Urinary bladder (tissue), 4 donors: ENCODE data around the gene TAF4B. TPM values are rescaled to one million over a fixed set of nuclear protein-coding genes. Genes with fewer than 3 reads are reported as not detected.
"Not testable (repeated sequence)": the region's sequence is repeated elsewhere in the genome, so short reads cannot be mapped to it uniquely, and the experiment has no call there.

ENCODE experiments used
- DNase-seq: peaks from one replicate; pipeline ENCODE4 v3.0.0-alpha.2; 2015; ENCODE audit errors: extremely low spot score
- H3K27ac ChIP-seq: one replicate; pipeline ENCODE4 v1.5.1; 2013; ENCODE audit warnings: low read depth, mild to moderate bottlenecking, moderate library complexity
- H3K36me3 ChIP-seq: one replicate; pipeline ENCODE4 v1.6.1; 2013; ENCODE audit warnings: mild to moderate bottlenecking, moderate library complexity; ENCODE audit not compliant: insufficient read depth
- H3K4me1 ChIP-seq: one replicate; pipeline ENCODE4 v1.6.1; 2013; ENCODE audit warnings: mild to moderate bottlenecking, moderate library complexity; ENCODE audit not compliant: insufficient read depth
- H3K4me3 ChIP-seq: one replicate; pipeline ENCODE4 v1.5.1; 2013; ENCODE audit warnings: low read depth, low read length
- WGBS: extraction: QIAGEN DNeasy Blood & Tissue Kit; methylation state at CpG from one replicate; pipeline ENCODE4 v1.1.7; 2013; 5-methylcytosine and 5-hydroxymethylcytosine counted together
- polyA plus RNA-seq: library from polyadenylated mRNA; stranded (reverse); fragments of 200-250 nt; gene quantifications from one replicate; pipeline ENCODE4 v1.2.3, GENCODE V29; 2013
- total RNA-seq: library from RNA; depleted of rRNA; stranded (reverse); fragments of >200 nt; gene quantifications from one replicate; pipeline ENCODE4 v1.2.3, GENCODE V29; 2014
- donor health status: healthy with polysubstance abuse.
- donor health status: healthy.

TAF4B gene
- total and polyA plus RNA-seq, 2 donors: 3.5 to 5.0 TPM

DNA sequence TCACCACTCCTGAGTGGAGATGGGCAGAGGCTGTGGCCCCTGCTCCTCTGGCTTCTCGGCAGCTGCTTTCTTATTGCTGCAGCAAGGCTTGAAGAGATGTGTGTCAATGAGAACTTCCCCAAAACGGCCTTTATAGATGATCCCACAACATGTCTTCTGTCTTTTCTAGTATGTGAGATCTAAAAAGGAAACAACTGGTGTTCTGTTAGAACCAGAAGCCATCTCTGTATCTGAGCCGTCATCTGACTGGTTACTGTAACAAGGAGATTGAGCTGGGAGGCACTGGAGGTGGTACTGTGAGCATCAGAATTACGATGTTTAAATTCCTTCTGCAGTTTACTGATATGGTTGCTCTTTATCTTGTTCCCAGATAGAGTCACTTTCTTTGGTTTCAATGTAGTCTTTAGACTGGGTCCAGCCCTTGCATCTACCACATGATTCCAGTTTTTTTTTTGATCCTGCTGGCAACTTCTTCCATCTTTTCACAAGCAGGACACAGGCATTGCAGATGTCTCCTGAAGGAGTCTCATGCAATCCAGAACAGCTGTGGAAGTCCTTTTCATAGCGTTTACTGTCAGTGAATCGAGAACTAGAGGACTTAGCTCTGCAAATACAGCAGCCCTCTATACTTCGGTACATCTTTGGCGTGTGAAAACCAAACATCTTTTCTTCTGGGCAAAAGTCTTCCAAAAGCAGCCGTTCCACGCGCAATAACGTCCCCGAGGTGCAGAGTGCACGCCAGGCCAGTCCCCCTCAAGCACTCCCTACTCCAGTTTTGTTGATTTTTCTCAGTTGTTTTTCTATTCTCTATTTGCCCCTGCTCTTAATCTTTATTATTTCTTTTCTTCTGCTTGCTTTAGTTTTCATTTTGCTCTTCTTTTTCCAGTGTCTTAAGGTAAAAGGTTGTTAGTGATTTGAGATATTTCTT is 29.7 kb downstream of the TAF4B start:
- no peak for DNase-seq
- H3K4me3 ChIP-seq: no peak overlapping the region
- no peaks in the 10 kb centered on the region for H3K36me3 ChIP-seq
- H3K4me1 ChIP-seq: no peaks in the 10 kb centered on the region
- 61% methylated on average over 14 of the region's 14 CpGs for WGBS
- H3K27ac ChIP-seq: no peak overlapping the region

DNA sequence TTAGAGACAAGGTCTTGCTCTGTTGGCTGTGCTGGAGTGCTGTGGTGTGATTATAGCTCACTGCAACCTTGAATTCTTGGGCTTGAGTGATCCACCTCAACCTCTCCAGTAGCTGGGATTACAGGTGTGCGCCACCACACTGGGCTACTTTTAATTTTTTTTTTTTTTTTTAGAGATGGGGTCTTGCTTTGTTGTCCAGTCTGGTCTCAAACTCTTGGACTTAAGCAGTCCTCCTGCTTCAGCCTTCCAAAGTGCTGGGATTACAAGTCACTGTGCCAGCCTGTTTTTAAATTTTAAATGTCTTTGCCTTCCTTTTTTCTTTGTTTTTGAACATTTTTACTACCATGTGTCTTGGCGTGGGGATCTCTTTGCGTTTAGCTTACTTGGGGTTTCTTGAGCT is 32.5 kb downstream of the TAF4B start:
- 93% methylated on average over 3 of the region's 3 CpGs for WGBS
- H3K36me3 ChIP-seq: no peaks in the 10 kb centered on the region
- DNase-seq: no peak

DNA sequence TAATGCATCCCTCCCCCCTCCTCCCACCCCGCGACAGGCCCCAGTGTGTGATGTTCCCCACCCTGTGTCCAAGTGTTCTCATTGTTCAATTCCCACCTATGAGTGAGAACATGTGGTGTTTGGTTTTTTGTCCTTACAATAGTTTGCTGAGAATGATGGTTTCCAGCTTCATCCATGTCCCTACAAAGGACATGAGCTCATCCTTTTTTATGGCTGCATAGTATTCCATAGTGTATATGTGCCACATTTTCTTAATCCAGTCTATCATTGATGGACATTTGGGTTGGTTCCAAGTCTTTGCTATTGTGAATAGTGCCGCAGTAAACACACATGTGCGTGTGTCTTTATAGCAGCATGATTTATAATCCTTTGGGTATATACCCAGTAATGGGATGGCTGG is 33.2 kb downstream of the TAF4B start:
- not testable (repeated sequence) for H3K4me3 ChIP-seq, H3K36me3 ChIP-seq, H3K27ac ChIP-seq, DNase-seq, H3K4me1 ChIP-seq
- 98% methylated on average over 2 of the region's 4 CpGs for WGBS

More for the DNA sequence above, 32.5 kb downstream of the TAF4B start:
- Histone ChIP-seq H3K4me1 (no peaks in the 10 kb centered on the region), H3K27ac (no peak overlapping the region), H3K4me3 (no peak overlapping the region)

- Histone ChIP-seq H3K4me1 (no peaks in the 10 kb centered on the region), H3K27ac (no peak overlapping the region), H3K4me3 (no peak overlapping the region), H3K36me3 (no peaks in the 10 kb centered on the region)
- DNase-seq: no peak
- WGBS: 90% methylated on average over 4 of the region's 4 CpGs
These were observed 35.9 kb downstream of the TAF4B start for GRCh38 chr18:26262156-26262555.

- H3K36me3 ChIP-seq: no peaks in the 10 kb centered on the region
- no peak overlapping the region for H3K4me3 ChIP-seq
- no peak overlapping the region for H3K27ac ChIP-seq
- WGBS: 76% methylated on average over 4 of the region's 4 CpGs
- no peaks in the 10 kb centered on the region for H3K4me1 ChIP-seq
- DNase-seq: no peak
These were observed 41.2 kb downstream of the TAF4B start for GRCh38 chr18:26267357-26267930.

GRCh38 chr18:26268454-26268853 is 42.2 kb downstream of the TAF4B start:
- whole genome bisulfite sequencing: 91% methylated on average over 4 of the region's 4 CpGs
- Histone ChIP-seq H3K27ac (no peak overlapping the region), H3K36me3 (no peaks in the 10 kb centered on the region)

DNA sequence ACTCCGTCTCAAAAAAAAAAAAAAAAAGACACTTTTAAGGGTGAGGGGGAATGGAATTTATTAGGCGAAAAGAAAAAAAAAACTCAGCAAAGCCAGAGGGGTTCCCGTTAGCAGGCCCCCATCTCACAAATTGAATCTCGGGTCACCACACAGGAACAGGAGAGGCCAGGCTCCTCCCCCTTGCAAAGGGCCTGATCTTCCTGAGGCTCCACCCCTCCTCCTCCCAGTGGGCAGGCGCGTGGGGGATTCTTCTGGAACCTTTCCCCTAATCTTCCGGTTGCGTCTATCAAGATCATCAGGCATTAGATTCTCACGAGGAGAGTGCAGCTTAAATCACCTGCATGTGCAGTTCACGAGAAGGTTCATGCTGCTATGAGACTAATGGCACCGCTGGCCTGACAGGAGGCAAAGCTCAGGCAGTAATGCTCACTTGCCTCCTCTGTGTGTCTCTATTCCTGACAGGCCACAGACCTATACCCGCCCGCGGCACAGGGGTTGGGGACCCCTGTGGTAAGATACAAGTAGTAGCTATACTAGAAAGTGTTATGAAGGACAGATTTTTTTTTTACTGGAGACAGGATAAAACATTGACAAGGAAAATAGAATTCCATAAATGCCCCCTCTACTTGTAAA is 45.8 kb downstream of the TAF4B start:
- DNase-seq: no peak
- Histone ChIP-seq H3K27ac (no peak overlapping the region), H3K4me3 (no peak overlapping the region), H3K4me1 (no peaks in the 10 kb centered on the region), H3K36me3 (no peaks in the 10 kb centered on the region)
- 89% methylated on average over 14 of the region's 14 CpGs for WGBS

More at GRCh38 chr18:26268454-26268853, 42.2 kb downstream of the TAF4B start:
- no peak for DNase-seq
- Histone ChIP-seq H3K4me3 (no peak overlapping the region), H3K4me1 (no peaks in the 10 kb centered on the region)

DNA sequence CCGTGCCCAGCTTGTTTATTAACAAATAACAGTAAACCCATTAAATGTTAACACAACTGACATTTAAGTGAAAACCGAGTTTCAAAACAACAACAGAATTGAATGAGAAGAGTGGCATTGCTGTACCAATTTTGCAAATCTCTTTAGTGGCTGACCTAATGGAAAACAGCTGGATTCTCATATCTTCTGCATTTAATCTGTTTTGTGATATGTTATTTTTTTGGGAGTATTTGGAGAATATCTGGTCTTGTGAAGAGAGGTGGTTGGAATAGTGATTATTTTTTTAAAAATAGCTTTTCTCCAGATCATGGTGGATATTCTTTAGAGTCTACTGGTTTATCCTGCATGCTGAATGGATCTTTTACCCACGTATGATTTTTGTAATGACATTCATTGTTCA is 51.1 kb downstream of the TAF4B start:
- WGBS: 77% methylated on average over 3 of the region's 3 CpGs
- no peaks in the 10 kb centered on the region for H3K36me3 ChIP-seq
- H3K4me3 ChIP-seq: no peak overlapping the region
- no peak overlapping the region for H3K27ac ChIP-seq
- no peaks in the 10 kb centered on the region for H3K4me1 ChIP-seq
- DNase-seq: no peak

GRCh38 chr18:26279428-26279827 is 53.2 kb downstream of the TAF4B start:
- Histone ChIP-seq H3K27ac (no peak overlapping the region), H3K4me3 (no peak overlapping the region), H3K4me1 (no peaks in the 10 kb centered on the region), H3K36me3 (no peaks in the 10 kb centered on the region)
- DNase-seq: no peak
- WGBS: 95% methylated on average over 1 of the region's 1 CpG

DNA sequence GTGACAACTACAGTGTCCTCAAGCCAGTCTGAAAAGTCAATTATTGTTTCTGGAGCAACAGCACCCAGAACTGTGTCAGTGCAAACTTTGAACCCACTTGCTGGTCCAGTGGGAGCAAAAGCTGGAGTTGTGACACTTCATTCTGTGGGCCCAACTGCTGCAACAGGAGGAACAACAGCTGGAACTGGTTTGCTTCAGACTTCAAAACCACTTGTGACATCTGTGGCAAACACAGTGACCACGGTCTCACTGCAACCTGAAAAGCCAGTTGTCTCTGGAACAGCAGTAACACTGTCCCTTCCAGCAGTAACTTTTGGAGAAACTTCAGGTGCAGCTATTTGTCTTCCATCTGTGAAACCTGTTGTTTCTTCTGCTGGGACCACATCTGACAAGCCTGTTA is 59.8 kb downstream of the TAF4B start:
- Histone ChIP-seq H3K27ac (no peak overlapping the region), H3K36me3 (peaks cover 2% of the 10 kb centered on the region), H3K4me1 (no peaks in the 10 kb centered on the region), H3K4me3 (no peak overlapping the region)
- no peak for DNase-seq
- WGBS: 63% methylated on average over 1 of the region's 1 CpG

GRCh38 chr18:26287644-26288043 is 61.4 kb downstream of the TAF4B start:
- Histone ChIP-seq H3K4me3 (no peak overlapping the region), H3K27ac (no peak overlapping the region), H3K4me1 (no peaks in the 10 kb centered on the region), H3K36me3 (peaks cover 2% of the 10 kb centered on the region)
- WGBS: 83% methylated on average over 4 of the region's 4 CpGs
- no peak for DNase-seq

GRCh38 chr18:26290385-26290784 is 64.1 kb downstream of the TAF4B start:
- Histone ChIP-seq H3K4me1 (no peaks in the 10 kb centered on the region), H3K36me3 (peaks cover 2% of the 10 kb centered on the region), H3K4me3 (no peak overlapping the region), H3K27ac (no peak overlapping the region)
- WGBS: 86% methylated on average over 3 of the region's 3 CpGs
- DNase-seq: no peak

DNA sequence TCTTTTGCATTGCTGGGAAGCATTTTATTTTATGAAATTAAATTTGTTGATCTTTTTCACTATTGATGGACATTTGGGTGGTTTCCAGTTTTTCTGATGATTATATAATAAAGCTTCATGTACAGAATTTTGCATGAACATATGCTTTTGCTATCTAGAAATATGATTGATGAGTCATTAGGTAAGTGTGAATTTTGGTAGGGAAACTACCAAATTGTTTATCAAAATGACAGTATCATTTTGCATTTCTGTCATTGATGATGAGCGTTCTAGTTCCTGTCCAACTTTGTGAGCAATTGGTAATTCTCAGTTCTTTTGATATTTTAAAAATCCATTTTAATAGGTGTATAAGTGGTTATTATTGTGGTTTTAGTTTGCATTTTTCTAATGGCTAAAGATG is 67.7 kb downstream of the TAF4B start:
- DNase-seq: no peak
- 99% methylated on average over 1 of the region's 1 CpG for WGBS
- no peaks in the 10 kb centered on the region for H3K36me3 ChIP-seq
- H3K4me1 ChIP-seq: no peaks in the 10 kb centered on the region
- no peak overlapping the region for H3K4me3 ChIP-seq
- no peak overlapping the region for H3K27ac ChIP-seq

- Histone ChIP-seq H3K36me3 (no peaks in the 10 kb centered on the region), H3K27ac (no peak overlapping the region), H3K4me3 (no peak overlapping the region), H3K4me1 (no peaks in the 10 kb centered on the region)
- WGBS: 93% methylated on average over 8 of the region's 8 CpGs
- DNase-seq: no peak
These were observed 71.9 kb downstream of the TAF4B start for GRCh38 chr18:26298107-26298506.
